HG03280 (cell line): ENCODE measurements around the gene ADAMTS15.
"Not testable (repeated sequence)": the region's sequence is repeated elsewhere in the genome, so short reads cannot be mapped to it uniquely, and the experiment has no call there.

Source experiments
- ATAC-seq: cut with Tn5 transposase; IDR thresholded peaks from one replicate; pipeline ENCODE4 v1.9.1; 2021; ENCODE audit warnings: mild to moderate bottlenecking, moderate library complexity; ENCODE audit not compliant: unreplicated experiment

The ADAMTS15 gene

GRCh38 chr11:130435671-130436070 is 12.8 kb upstream of the ADAMTS15 start:
- no peak for ATAC-seq

DNA sequence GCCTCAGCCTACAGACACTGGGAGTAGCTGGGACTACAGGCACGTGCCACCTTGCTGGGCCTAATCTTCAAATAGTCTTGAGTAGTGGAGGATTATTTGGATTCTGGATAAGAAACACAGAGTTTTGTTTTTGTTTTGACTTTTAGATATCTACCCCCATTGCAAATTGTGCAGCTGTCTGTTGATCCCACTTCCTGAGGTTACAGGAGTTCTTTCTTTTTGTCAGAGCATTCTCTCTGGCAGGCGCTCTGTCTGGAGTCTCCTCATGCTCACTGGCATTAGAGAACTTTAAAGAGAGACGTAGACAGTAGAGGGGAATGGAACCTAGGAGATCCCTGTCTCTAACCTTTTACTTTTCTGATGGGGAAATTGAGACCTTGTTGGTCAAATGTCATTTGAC is 12.3 kb upstream of the ADAMTS15 start:
- no peak for ATAC-seq

GRCh38 chr11:130437848-130438247 is 10.6 kb upstream of the ADAMTS15 start:
- no peak for ATAC-seq

DNA sequence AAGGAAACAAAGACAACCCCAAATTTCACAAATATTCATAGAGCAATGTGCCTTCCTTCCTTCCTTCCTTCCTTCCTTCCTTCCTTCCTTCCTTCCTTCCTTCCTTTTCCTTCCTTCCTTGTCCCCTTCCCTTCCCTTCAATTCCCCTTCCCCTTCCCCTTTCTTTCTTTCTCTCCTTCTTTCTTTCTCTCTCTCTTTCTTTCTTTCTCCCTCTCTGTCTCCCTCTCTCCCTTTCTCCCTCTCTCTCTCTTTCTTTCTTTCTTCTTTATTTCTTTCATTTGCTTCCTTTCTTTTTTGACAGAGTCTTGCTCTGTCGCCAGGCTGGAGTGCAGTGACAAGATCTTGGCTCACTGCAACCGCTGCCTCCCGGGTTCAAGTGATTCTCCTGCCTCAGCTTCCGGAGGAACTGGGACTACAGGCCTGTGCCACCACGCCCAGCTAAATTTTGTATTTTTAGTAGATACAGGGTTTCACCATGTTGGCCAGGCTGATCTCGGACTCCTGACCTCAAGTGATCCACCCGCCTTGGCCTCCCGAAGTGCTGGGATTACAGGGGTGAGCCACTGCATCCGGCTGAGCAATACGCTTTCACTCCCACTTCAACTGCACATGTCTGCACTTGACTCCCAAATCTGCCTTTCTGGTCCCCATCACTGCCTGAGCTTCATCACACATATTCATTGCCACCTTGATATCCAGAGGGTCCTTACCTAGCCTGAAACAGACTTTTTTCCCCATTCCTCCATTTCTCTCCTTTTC is 9.9 kb upstream of the ADAMTS15 start:
- not testable (repeated sequence) for ATAC-seq

GRCh38 chr11:130439160-130439519 is 9.3 kb upstream of the ADAMTS15 start:
- ATAC-seq, result no peak

- no peak for ATAC-seq
These were observed 8.6 kb upstream of the ADAMTS15 start for GRCh38 chr11:130439876-130440275.

DNA sequence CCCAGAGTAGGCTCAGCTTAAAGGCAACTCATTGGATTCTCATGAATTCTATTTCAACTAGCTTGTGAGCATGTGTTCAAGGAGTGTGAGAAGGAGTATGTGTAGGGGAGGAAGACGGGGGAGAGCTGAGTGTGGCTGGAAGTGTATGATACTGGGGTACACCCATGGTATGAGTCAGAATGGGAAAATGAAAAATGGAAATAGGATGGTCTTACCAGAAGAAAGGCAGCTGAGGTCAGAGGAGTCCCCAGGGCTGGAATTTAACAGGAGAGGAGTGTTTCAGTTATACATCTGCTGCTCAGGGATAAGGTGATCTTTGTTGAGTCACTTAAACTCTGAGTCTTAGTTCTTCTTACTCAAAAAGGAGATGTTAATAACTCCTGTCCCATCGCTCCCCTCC is 6.7 kb upstream of the ADAMTS15 start:
- ATAC-seq, result no peak

DNA sequence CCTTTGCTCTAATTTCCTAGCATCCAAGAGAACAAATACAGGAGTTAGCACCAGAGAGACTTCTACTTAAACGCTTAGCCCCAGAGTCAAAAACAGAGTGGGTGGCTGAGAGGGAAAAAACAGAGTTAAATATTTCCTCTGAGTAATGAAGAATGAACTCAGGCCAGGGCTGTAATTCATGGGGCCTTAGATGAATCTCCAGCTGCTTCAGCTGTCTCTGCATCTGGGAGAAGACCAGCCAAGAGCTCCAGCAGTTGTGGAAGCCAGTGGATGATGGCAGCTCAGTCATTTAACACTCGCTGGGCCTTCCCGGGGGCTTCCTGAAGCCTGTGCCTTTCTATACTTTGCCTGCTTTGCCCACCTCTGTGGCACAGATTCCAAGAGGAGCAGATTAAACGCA is 5.7 kb upstream of the ADAMTS15 start:
- ATAC-seq, result no peak

- no peak for ATAC-seq
These were observed 2.7 kb upstream of the ADAMTS15 start for GRCh38 chr11:130445788-130446187.

DNA sequence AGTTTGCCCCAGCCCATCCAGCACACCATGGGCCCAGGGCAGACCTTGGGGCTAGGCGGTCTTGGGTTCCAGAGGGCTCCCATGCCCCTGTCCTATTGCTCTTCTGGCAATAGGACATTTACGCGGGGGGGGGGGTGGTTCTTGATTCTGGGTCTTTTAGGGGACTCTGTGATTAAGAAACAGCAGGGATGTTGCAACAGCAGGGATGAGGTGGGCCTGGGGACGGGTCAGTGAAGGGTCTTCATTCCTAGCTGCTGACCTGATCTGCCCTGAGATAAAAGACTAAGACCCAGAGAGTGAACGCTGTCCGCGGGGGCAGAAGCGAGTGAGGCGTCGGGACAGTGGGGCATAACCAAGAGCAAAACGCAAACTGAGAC is 418 bp upstream of the ADAMTS15 start:
- ATAC-seq, result no peak

DNA sequence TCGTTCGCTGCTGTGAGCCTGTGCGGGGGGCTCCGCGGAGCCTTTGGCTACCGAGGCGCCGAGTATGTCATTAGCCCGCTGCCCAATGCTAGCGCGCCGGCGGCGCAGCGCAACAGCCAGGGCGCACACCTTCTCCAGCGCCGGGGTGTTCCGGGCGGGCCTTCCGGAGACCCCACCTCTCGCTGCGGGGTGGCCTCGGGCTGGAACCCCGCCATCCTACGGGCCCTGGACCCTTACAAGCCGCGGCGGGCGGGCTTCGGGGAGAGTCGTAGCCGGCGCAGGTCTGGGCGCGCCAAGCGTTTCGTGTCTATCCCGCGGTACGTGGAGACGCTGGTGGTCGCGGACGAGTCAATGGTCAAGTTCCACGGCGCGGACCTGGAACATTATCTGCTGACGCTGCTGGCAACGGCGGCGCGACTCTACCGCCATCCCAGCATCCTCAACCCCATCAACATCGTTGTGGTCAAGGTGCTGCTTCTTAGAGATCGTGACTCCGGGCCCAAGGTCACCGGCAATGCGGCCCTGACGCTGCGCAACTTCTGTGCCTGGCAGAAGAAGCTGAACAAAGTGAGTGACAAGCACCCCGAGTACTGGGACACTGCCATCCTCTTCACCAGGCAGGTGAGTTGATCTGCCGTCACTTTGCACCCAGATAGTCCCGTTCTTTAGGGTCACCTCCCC is 1.0 kb downstream of the ADAMTS15 start:
- no peak for ATAC-seq

- ATAC-seq, result no peak
These were observed 1.7 kb downstream of the ADAMTS15 start for GRCh38 chr11:130449996-130450769.

DNA sequence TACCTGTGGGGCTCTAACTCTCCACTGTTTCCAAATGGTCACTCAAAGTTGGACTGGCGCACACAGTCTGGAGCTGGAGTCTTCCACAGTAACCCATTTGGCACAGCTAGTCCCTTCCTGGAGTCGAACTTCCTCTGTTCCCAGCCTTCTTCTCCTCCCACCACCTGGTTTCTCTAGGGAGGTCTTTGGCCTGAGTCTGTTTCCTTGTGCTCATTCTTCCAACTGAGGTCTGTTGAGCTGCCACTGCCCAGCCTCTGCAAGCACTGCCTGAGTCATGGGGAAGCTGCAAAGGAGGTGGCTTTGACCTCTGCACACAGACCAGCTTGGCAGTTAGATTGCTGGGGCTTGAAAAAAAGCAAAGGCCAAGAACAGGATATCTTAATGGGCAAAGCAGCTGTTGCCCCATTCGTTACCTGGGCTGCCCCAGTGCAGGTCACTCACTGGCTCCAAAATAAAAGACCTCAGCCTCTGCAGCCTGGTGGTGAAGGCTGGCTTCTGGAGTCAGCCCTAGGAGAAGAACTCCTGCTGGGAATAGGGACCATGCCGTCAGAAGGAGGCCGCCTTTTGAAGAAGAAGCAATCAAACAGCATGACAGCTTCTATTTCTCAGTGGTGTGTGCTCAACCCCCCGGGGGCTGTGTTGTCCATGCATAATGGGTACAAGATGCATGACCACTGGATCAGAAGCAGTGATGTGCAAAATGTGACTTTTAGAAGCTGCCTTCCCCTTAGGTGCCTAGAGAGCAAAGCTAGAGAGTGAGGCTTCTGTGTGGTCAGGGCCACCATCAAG is 3.0 kb downstream of the ADAMTS15 start:
- no peak for ATAC-seq

- no peak for ATAC-seq
These were observed 3.7 kb downstream of the ADAMTS15 start for GRCh38 chr11:130452176-130452575.

- no peak for ATAC-seq
These were observed 4.5 kb downstream of the ADAMTS15 start for GRCh38 chr11:130452940-130453339.

- ATAC-seq, result no peak
These were observed 6.2 kb downstream of the ADAMTS15 start for GRCh38 chr11:130454491-130455252.

DNA sequence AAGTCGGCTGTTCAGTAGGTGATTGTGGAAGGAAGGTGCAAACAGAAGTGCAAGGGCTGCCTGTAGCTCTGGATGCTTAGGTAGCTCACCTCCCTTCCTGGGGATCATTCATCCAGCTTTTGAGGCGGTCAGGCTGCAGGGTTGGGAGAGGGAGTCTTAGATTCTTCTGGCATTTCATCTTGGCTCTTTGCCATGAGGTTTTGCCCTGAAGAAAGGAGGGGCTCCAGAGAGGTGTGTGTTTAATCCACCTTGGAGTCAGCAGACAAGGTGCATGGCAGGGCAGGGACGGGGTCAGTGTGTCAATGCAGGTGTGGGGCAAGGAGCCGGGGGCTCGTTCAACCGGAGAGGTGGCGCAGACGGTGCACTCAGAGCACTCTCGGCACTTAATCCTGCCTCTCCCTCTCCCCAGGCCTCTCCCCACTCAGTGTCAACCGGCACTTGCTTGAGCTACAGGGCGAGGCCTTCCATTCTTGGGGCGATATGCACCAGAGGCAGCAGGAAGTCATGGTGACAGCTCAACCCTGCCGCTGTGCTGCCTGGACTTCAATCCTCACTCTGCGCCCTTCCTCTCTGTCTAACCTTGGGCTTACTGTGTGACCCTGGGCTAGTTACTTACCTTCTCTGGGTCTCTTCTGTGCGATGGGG is 7.2 kb downstream of the ADAMTS15 start:
- ATAC-seq, result no peak

GRCh38 chr11:130456286-130456685 is 7.8 kb downstream of the ADAMTS15 start:
- ATAC-seq, result no peak

GRCh38 chr11:130457623-130458409 is 9.4 kb downstream of the ADAMTS15 start:
- ATAC-seq, result no peak
